SK-N-SH (cell line): ENCODE measurements around the gene TRPV5. TPM values are rescaled to one million over a fixed set of nuclear protein-coding genes. Genes with fewer than 3 reads are reported as not detected.

Source experiments
- CTCF ChIA-PET: fragments of 300-600, 350-600 bp; formaldehyde crosslinking; extraction: SDS; loops from one replicate; lab custom pipeline; 2021; lab: Yijun Ruan, JAX
- POLR2A ChIA-PET: fragments of 350-600 bp; sonication (Branson Sonifier 250); formaldehyde crosslinking; extraction: SDS; loops from one replicate; lab custom pipeline; 2020; ENCODE audit warnings: antibody characterized with exemption, inconsistent platforms; lab: Yijun Ruan, JAX
- DNase-seq: peaks from one replicate; pipeline ENCODE4 v3.0.0; 2012
- H2AFZ ChIP-seq: fragments of 200-600 bp; sonication (generic); 2 replicates; pipeline ENCODE4 v1.8.1; 2016; ENCODE audit warnings: antibody characterized with exemption, mild to moderate bottlenecking, low read depth
- H3F3A ChIP-seq: fragments of 200-600 bp; sonication (generic); replicated peaks from 2 replicates; pipeline ENCODE3; 2016; ENCODE audit warnings: antibody characterized with exemption, mild to moderate bottlenecking; ENCODE audit not compliant: insufficient read depth
- H3K27ac ChIP-seq, 2 experiments: fragments of 200-500 bp in 1 of 2; fragments of 200-600 bp in 1 of 2; sonication (Bioruptor generic) in 1 of 2; sonication (generic), shearing (Covaris generic) in 1 of 2; 2 replicates each; pipeline versions ENCODE4 v1.5.1 to v1.6.1; 2014 to 2016; ENCODE audit warnings: low read depth in 2 of 2, inconsistent platforms in 1 of 2, low read length in 1 of 2, mild to moderate bottlenecking in 1 of 2, mixed read lengths in 1 of 2
- H3K27me3 ChIP-seq: fragments of 200-600 bp; sonication (generic), shearing (Covaris generic); 2 replicates; pipeline ENCODE4 v1.6.1; 2016; ENCODE audit warnings: mixed run types; ENCODE audit not compliant: insufficient read depth
- H3K36me3 ChIP-seq, 2 experiments: fragments of 200-500 bp in 1 of 2; fragments of 200-600 bp in 1 of 2; sonication (Bioruptor generic) in 1 of 2; sonication (generic) in 1 of 2; replicated peaks in 1 of 2; 2 replicates each; pipeline versions ENCODE3 to v1.5.1; 2014 to 2016; ENCODE audit warnings: low read length in 1 of 2, mild to moderate bottlenecking in 1 of 2; ENCODE audit not compliant: insufficient read depth in 2 of 2, control insufficient read depth in 1 of 2
- H3K4me1 ChIP-seq, 2 experiments: fragments of 200-500 bp in 1 of 2; fragments of 200-600 bp in 1 of 2; sonication (Bioruptor generic) in 1 of 2; sonication (generic), shearing (Covaris generic) in 1 of 2; 2 replicates each; pipeline versions ENCODE4 v1.5.1 to v1.6.1; 2014 to 2016; ENCODE audit warnings: low read depth in 1 of 2, low read length in 1 of 2, mixed run types in 1 of 2; ENCODE audit not compliant: insufficient read depth in 2 of 2, control insufficient read depth in 1 of 2
- H3K4me2 ChIP-seq: fragments of 200-600 bp; sonication (generic), shearing (Covaris generic); 2 replicates; pipeline ENCODE4 v1.6.1; 2017; ENCODE audit warnings: mixed run types
- H3K4me3 ChIP-seq, 2 experiments: fragments of 200-500 bp in 1 of 2; fragments of 200-600 bp in 1 of 2; sonication (Bioruptor generic) in 1 of 2; sonication (generic), shearing (Covaris generic) in 1 of 2; 2 replicates each; pipeline versions ENCODE4 v1.5.1 to v1.8.1; 2014 to 2016; ENCODE audit warnings: low read depth in 2 of 2, inconsistent platforms in 1 of 2, low read length in 1 of 2, mild to moderate bottlenecking in 1 of 2, mixed read lengths in 1 of 2, moderate library complexity in 1 of 2
- H3K79me2 ChIP-seq: fragments of 200-600 bp; sonication (generic); 2 replicates; pipeline ENCODE4 v1.8.1; 2017; ENCODE audit warnings: mild to moderate bottlenecking; ENCODE audit not compliant: insufficient read depth
- H3K9ac ChIP-seq: fragments of 200-600 bp; sonication (generic); 2 replicates; pipeline ENCODE4 v1.6.1; 2017; ENCODE audit warnings: mixed run types
- H3K9me2 ChIP-seq: fragments of 200-600 bp; sonication (generic); 2 replicates; pipeline ENCODE4 v1.6.1; 2017; ENCODE audit warnings: mixed run types
- H3K9me3 ChIP-seq: fragments of 200-600 bp; sonication (generic); 2 replicates; pipeline ENCODE4 v1.6.1; 2017; ENCODE audit warnings: mixed run types, mild to moderate bottlenecking, moderate library complexity
- H4K20me1 ChIP-seq: fragments of 200-600 bp; sonication (generic); 2 replicates; pipeline ENCODE4 v1.6.1; 2017; ENCODE audit warnings: mild to moderate bottlenecking, mixed run types; ENCODE audit not compliant: insufficient read depth
- EP300 ChIP-seq, 2 experiments: IDR thresholded peaks; 2 replicates each; pipeline versions ENCODE4 v1.4.0 to v1.6.1; 2012; ENCODE audit warnings: borderline replicate concordance in 1 of 2, low read depth in 1 of 2, low read length in 1 of 2
- EZH2phosphoT487 ChIP-seq: fragments of 200-600 bp; sonication (generic); IDR thresholded peaks from 2 replicates; pipeline ENCODE4 v1.6.1; 2017; ENCODE audit warnings: low read depth, mixed run types, mild to moderate bottlenecking, antibody characterized with exemption, moderate library complexity, borderline replicate concordance
- FOSL2 ChIP-seq: IDR thresholded peaks from 2 replicates; pipeline ENCODE4 v1.4.0; 2012; ENCODE audit warnings: low read depth, mild to moderate bottlenecking, moderate library complexity, borderline replicate concordance
- FOXJ3 ChIP-seq: sonication (generic); formaldehyde crosslinking; IDR thresholded peaks from 2 replicates; pipeline ENCODE4 v1.5.1; 2020; ENCODE audit warnings: mild to moderate bottlenecking, missing genetic modification reagents
- GABPA ChIP-seq: IDR thresholded peaks from 2 replicates; pipeline ENCODE4 v1.4.0; 2012; ENCODE audit warnings: low read depth, mild to moderate bottlenecking
- MXI1 ChIP-seq: IDR thresholded peaks from 2 replicates; pipeline ENCODE4 v1.6.1; 2012; ENCODE audit warnings: mild to moderate bottlenecking, low read depth, low read length, improper control_type of control experiment
- NFIC ChIP-seq: IDR thresholded peaks from 2 replicates; pipeline ENCODE4 v1.4.0; 2012; ENCODE audit warnings: borderline replicate concordance
- NRF1 ChIP-seq: IDR thresholded peaks from 2 replicates; pipeline ENCODE4 v1.6.1; 2012; ENCODE audit warnings: low read depth, mild to moderate bottlenecking, low read length
- POLR2AphosphoS5 ChIP-seq: IDR thresholded peaks from 2 replicates; pipeline ENCODE4 v1.6.1; 2012; ENCODE audit warnings: low read depth, low read length
- RFX5 ChIP-seq: IDR thresholded peaks from 2 replicates; pipeline ENCODE4 v1.6.1; 2012; ENCODE audit warnings: mild to moderate bottlenecking, improper control_type of control experiment, low read length
- SIN3A ChIP-seq: IDR thresholded peaks from 2 replicates; pipeline ENCODE4 v1.6.1; 2012; ENCODE audit warnings: low read depth, mild to moderate bottlenecking, low read length, moderate library complexity, borderline replicate concordance
- SMC3 ChIP-seq: IDR thresholded peaks from 2 replicates; pipeline ENCODE4 v1.6.1; 2012; ENCODE audit warnings: low read depth, low read length, improper control_type of control experiment
- TAF1 ChIP-seq: IDR thresholded peaks from 2 replicates; pipeline ENCODE4 v1.6.1; 2012; ENCODE audit warnings: low read depth, mild to moderate bottlenecking, low read length, moderate library complexity, borderline replicate concordance
- TEAD4 ChIP-seq: IDR thresholded peaks from 2 replicates; pipeline ENCODE4 v1.4.0; 2012; ENCODE audit warnings: mild to moderate bottlenecking, borderline replicate concordance; ENCODE audit not compliant: insufficient read depth
- WGBS: methylation state at CpG from one replicate; pipeline ENCODE4 v1.1.6; 2017; ENCODE audit warnings: low lambda C conversion rate; 5-methylcytosine and 5-hydroxymethylcytosine counted together
- polyA plus RNA-seq, 3 experiments: library from polyadenylated mRNA; depleted of rRNA; stranded (reverse); fragments of >200 nt; gene quantifications; 2 replicates each; pipeline ENCODE4 v1.2.3, GENCODE V29; 2012
- TF ChIP-seq, protein P1 (sequence below): fragments of 200-600 bp; sonication (generic); IDR thresholded peaks from 2 replicates; pipeline ENCODE4 v1.6.1; 2017; ENCODE audit warnings: antibody characterized with exemption, mild to moderate bottlenecking, moderate library complexity
- TF ChIP-seq, protein P2 (sequence below): IDR thresholded peaks from 2 replicates; pipeline ENCODE4 v1.4.0; 2012; ENCODE audit warnings: low read depth, borderline replicate concordance
- TF ChIP-seq, protein P3 (sequence below): fragments of 150-350 bp; IDR thresholded peaks from 2 replicates; pipeline ENCODE4 v1.6.1; 2017; ENCODE audit warnings: antibody characterized with exemption, low read length, low read depth, borderline replicate concordance
- TF ChIP-seq, protein P4 (sequence below): IDR thresholded peaks from 2 replicates; pipeline ENCODE4 v1.4.0; 2012; ENCODE audit warnings: low read depth, borderline replicate concordance

The TRPV5 gene
- polyA plus RNA-seq, 1 of the 3 experiments (the other 2 are of a cell fraction), result not detected

DNA sequence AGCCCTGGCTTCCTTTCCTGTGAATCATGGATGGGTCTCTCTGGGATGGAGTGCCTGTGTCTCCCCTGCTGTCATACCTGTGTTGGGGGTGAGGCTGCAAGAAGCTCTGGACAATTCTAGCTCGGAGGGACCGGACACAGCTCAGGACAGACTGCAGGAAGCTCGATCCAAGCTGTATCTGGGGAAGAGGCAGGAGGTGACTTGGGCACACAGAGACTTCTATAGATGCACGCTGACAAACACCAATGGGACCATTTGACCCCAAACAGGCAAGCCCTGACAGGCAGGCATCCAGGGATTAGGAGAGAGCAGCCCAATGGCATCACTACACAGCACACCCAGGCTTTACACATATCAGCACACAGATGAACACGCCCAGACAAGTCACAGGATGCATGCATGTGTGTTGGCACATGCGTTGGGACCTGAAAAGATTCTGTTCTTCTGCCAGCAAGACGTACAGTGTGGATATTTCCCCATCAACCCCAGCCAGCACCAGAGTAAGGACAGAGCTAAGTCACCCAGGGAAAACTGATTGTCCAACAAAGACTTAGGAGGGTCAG, 10.2 kb upstream of the TRPV5 start:
- TF ChIP-seq, protein P1, sequence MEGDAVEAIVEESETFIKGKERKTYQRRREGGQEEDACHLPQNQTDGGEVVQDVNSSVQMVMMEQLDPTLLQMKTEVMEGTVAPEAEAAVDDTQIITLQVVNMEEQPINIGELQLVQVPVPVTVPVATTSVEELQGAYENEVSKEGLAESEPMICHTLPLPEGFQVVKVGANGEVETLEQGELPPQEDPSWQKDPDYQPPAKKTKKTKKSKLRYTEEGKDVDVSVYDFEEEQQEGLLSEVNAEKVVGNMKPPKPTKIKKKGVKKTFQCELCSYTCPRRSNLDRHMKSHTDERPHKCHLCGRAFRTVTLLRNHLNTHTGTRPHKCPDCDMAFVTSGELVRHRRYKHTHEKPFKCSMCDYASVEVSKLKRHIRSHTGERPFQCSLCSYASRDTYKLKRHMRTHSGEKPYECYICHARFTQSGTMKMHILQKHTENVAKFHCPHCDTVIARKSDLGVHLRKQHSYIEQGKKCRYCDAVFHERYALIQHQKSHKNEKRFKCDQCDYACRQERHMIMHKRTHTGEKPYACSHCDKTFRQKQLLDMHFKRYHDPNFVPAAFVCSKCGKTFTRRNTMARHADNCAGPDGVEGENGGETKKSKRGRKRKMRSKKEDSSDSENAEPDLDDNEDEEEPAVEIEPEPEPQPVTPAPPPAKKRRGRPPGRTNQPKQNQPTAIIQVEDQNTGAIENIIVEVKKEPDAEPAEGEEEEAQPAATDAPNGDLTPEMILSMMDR, result no peak
- TF ChIP-seq RFX5, result no peak
- no peak for TF ChIP-seq EP300 (IDR thresholded peaks at IDR 0.05; ENCODE audit: borderline replicate concordance in 1 of 2, low read depth in 1 of 2, low read length in 1 of 2)
- TF ChIP-seq, protein P2, sequence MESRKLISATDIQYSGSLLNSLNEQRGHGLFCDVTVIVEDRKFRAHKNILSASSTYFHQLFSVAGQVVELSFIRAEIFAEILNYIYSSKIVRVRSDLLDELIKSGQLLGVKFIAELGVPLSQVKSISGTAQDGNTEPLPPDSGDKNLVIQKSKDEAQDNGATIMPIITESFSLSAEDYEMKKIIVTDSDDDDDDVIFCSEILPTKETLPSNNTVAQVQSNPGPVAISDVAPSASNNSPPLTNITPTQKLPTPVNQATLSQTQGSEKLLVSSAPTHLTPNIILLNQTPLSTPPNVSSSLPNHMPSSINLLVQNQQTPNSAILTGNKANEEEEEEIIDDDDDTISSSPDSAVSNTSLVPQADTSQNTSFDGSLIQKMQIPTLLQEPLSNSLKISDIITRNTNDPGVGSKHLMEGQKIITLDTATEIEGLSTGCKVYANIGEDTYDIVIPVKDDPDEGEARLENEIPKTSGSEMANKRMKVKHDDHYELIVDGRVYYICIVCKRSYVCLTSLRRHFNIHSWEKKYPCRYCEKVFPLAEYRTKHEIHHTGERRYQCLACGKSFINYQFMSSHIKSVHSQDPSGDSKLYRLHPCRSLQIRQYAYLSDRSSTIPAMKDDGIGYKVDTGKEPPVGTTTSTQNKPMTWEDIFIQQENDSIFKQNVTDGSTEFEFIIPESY, result no peak
- POLR2A ChIA-PET, result no interaction called here
- Histone ChIP-seq H3F3A (no peaks in the 10 kb centered on the region), H3K4me2 (no peak overlapping the region), H3K27ac (no peak overlapping the region), H3K4me1 (peaks cover 0 to 10% of the 10 kb centered on the region in 2 experiments; a peak in 2 of 4 replicates), H3K9me3 (no peaks in the 10 kb centered on the region), H3K9me2 (no peaks in the 10 kb centered on the region), H3K36me3 (no peaks in the 10 kb centered on the region), H3K79me2 (no peaks in the 10 kb centered on the region), H3K9ac (no peak overlapping the region), H2AFZ (no peak overlapping the region), H3K4me3 (no peak overlapping the region), H3K27me3 (peaks cover 36% of the 10 kb centered on the region), H4K20me1 (no peaks in the 10 kb centered on the region)
- WGBS, result 3% methylated on average over 7 of the region's 7 CpGs
- no peak for DNase-seq
- CTCF ChIA-PET, result interaction anchor here (1.3 to 1.5 kb wide), 2 partner anchors 64 to 271 kb away, joined by 3 read pairs; no protein-coding TSS in a partner anchor

DNA sequence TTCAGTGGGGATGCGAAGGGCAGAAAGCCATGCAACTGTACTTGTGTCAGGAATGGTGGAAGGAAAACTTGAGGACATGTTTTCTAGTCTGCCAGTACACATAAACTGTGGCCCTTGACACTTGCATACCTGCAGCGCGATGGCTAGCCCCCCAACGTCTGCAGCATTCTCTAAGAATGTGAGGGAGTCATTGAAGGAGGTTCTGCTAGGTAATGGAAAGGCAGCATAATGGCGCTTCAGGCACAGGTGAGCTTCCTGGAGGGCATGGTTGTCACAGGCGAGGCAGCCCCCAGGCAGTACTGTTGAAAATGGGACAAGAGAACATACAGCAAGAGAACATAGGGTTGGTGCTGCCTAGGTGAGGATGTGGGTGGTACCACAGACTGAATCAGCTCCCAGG, 9.2 kb upstream of the TRPV5 start:
- Histone ChIP-seq H3K79me2 (no peaks in the 10 kb centered on the region), H3K4me2 (no peak overlapping the region), H3F3A (no peaks in the 10 kb centered on the region), H3K27ac (no peak overlapping the region), H3K9ac (no peak overlapping the region), H3K27me3 (peaks cover 40% of the 10 kb centered on the region), H4K20me1 (no peaks in the 10 kb centered on the region), H3K4me3 (no peak overlapping the region), H3K36me3 (no peaks in the 10 kb centered on the region), H3K9me3 (no peaks in the 10 kb centered on the region), H3K4me1 (peaks cover 0 to 10% of the 10 kb centered on the region in 2 experiments; a peak in 2 of 4 replicates), H2AFZ (no peak overlapping the region), H3K9me2 (no peaks in the 10 kb centered on the region)
- 34% methylated on average over 6 of the region's 6 CpGs for WGBS
- CTCF ChIA-PET, result interaction anchor here (1.3 kb wide), 1 partner anchor 272 kb away, joined by 3 read pairs; no protein-coding TSS in a partner anchor
- DNase-seq, result no peak
- POLR2A ChIA-PET, result no interaction called here
- TF ChIP-seq MXI1 (no peak), EZH2phosphoT487 (no peak), EP300 (IDR thresholded peaks at IDR 0.05; ENCODE audit: borderline replicate concordance in 1 of 2, low read depth in 1 of 2, low read length in 1 of 2) (no peak), TEAD4 (no peak), FOSL2 (no peak), POLR2AphosphoS5 (no peak), TAF1 (no peak), RFX5 (no peak), SIN3A (no peak), NRF1 (no peak), NFIC (no peak), FOXJ3 (no peak), SMC3 (no peak), GABPA (no peak)
- TF ChIP-seq, protein P3, sequence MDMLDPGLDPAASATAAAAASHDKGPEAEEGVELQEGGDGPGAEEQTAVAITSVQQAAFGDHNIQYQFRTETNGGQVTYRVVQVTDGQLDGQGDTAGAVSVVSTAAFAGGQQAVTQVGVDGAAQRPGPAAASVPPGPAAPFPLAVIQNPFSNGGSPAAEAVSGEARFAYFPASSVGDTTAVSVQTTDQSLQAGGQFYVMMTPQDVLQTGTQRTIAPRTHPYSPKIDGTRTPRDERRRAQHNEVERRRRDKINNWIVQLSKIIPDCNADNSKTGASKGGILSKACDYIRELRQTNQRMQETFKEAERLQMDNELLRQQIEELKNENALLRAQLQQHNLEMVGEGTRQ, result no peak
- TF ChIP-seq, protein P1, result no peak
- TF ChIP-seq, protein P4, sequence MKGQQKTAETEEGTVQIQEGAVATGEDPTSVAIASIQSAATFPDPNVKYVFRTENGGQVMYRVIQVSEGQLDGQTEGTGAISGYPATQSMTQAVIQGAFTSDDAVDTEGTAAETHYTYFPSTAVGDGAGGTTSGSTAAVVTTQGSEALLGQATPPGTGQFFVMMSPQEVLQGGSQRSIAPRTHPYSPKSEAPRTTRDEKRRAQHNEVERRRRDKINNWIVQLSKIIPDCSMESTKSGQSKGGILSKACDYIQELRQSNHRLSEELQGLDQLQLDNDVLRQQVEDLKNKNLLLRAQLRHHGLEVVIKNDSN, result no peak
